Peyer's patch (tissue), 4 donors: ENCODE data around the gene TMEM209. TPM values are rescaled to one million over a fixed set of nuclear protein-coding genes. Genes with fewer than 3 reads are reported as not detected.

Source experiments
- DNase-seq, 3 donors: peaks; one replicate each; pipeline ENCODE4 v3.0.0-alpha.2; 2017 to 2019
- H3K27ac ChIP-seq, 4 donors: fragments of 200-600 bp; sonication (generic); one replicate each; pipeline ENCODE4 v1.5.1; 2016 to 2019
- H3K27me3 ChIP-seq, 2 donors: fragments of 200-600 bp; sonication (generic); one replicate each; pipeline ENCODE4 v1.5.1; 2019
- H3K36me3 ChIP-seq, 3 donors: fragments of 200-600 bp; sonication (generic); one replicate each; pipeline ENCODE4 v1.5.1; 2016 to 2019
- H3K4me1 ChIP-seq, 4 donors: fragments of 200-600 bp; sonication (generic); one replicate each; pipeline ENCODE4 v1.5.1; 2016 to 2019
- H3K4me3 ChIP-seq, 4 donors: fragments of 200-600 bp; sonication (generic); 1 replicate in 3 of 4; 2 replicates in 1 of 4; pipeline ENCODE4 v1.5.1; 2016 to 2019; ENCODE audit warnings: mild to moderate bottlenecking in 1 of 4
- H3K9me3 ChIP-seq, 4 donors: fragments of 200-600 bp; sonication (generic); one replicate each; pipeline ENCODE4 v1.5.1; 2016 to 2019; ENCODE audit warnings: mild to moderate bottlenecking in 1 of 4
- POLR2A ChIP-seq, 2 donors: fragments of 450-650 bp; IDR thresholded peaks; one replicate each; pipeline ENCODE4 v1.5.1; 2017; ENCODE audit warnings: antibody characterized with exemption in 2 of 2, mild to moderate bottlenecking in 2 of 2, moderate library complexity in 2 of 2
- total RNA-seq, 4 donors: library from RNA; depleted of rRNA; stranded (reverse); fragments of >200 nt; gene quantifications; one replicate each; pipeline ENCODE4 v1.1.0, GENCODE V29; 2016
- TF ChIP-seq, protein P1 (sequence below), 6 experiments: fragments of 450-650 bp in 4 of 6; fragments of 200-600 bp in 2 of 6; sonication (generic) in 1 of 6; IDR thresholded peaks; one replicate each; pipeline ENCODE4 v1.5.1; 2017 to 2019; ENCODE audit warnings: antibody characterized with exemption in 6 of 6, mild to moderate bottlenecking in 3 of 6, moderate library complexity in 1 of 6

TMEM209 gene
- total RNA-seq, 4 donors from 2014 or later, result 11.6 to 17.2 (median 15.4) TPM

DNA sequence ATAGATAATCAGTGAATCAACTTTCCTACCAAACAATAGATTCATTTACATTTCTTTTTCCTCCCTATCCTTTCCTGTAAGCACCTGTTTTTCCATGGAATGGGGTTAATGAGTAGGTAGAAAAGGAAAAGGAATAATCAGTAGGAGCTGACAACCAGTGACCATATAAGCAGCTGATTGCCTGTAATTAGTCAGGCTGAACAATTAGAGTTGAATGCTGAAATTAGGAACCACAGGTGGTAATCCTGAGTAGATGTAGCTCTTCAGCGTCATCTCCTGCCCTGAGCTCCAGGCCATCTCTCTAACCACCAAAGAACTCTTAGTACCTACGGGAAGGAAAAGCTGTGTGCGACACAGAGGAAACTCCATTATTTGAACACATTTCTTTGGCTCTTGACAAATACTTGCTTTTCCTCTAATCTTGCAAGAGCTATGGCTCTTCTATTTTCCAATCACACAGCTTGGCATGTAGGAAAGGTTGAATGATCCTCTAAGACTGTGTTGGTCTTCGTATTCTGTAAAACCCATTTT is 71.0 kb downstream of the TMEM209 start:
- H3K27ac ChIP-seq, result no peak overlapping the region
- no peaks in the 10 kb centered on the region for H3K9me3 ChIP-seq
- no peaks in the 10 kb centered on the region for H3K4me1 ChIP-seq
- no peaks in the 10 kb centered on the region for H3K27me3 ChIP-seq
- no peak overlapping the region for H3K4me3 ChIP-seq
- no peak for TF ChIP-seq POLR2A (IDR thresholded peaks at IDR 0.05)
- TF ChIP-seq, protein P1, sequence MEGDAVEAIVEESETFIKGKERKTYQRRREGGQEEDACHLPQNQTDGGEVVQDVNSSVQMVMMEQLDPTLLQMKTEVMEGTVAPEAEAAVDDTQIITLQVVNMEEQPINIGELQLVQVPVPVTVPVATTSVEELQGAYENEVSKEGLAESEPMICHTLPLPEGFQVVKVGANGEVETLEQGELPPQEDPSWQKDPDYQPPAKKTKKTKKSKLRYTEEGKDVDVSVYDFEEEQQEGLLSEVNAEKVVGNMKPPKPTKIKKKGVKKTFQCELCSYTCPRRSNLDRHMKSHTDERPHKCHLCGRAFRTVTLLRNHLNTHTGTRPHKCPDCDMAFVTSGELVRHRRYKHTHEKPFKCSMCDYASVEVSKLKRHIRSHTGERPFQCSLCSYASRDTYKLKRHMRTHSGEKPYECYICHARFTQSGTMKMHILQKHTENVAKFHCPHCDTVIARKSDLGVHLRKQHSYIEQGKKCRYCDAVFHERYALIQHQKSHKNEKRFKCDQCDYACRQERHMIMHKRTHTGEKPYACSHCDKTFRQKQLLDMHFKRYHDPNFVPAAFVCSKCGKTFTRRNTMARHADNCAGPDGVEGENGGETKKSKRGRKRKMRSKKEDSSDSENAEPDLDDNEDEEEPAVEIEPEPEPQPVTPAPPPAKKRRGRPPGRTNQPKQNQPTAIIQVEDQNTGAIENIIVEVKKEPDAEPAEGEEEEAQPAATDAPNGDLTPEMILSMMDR (IDR thresholded peaks at IDR 0.05), result no peak
- DNase-seq, result no peak
- peaks cover 0 to 42% (median 0%) of the 10 kb centered on the region in 3 donors for H3K36me3 ChIP-seq

GRCh38 chr7:130133029-130133782 is 72.0 kb downstream of the TMEM209 start:
- Histone ChIP-seq H3K4me1 (no peaks in the 10 kb centered on the region), H3K27me3 (no peaks in the 10 kb centered on the region), H3K9me3 (no peaks in the 10 kb centered on the region), H3K4me3 (no peak overlapping the region), H3K36me3 (peaks cover 0 to 46% (median 0%) of the 10 kb centered on the region in 3 donors), H3K27ac (no peak overlapping the region)
- DNase-seq, result no peak
- TF ChIP-seq, protein P1 (IDR thresholded peaks at IDR 0.05), result no peak
- TF ChIP-seq POLR2A (IDR thresholded peaks at IDR 0.05), result no peak

DNA sequence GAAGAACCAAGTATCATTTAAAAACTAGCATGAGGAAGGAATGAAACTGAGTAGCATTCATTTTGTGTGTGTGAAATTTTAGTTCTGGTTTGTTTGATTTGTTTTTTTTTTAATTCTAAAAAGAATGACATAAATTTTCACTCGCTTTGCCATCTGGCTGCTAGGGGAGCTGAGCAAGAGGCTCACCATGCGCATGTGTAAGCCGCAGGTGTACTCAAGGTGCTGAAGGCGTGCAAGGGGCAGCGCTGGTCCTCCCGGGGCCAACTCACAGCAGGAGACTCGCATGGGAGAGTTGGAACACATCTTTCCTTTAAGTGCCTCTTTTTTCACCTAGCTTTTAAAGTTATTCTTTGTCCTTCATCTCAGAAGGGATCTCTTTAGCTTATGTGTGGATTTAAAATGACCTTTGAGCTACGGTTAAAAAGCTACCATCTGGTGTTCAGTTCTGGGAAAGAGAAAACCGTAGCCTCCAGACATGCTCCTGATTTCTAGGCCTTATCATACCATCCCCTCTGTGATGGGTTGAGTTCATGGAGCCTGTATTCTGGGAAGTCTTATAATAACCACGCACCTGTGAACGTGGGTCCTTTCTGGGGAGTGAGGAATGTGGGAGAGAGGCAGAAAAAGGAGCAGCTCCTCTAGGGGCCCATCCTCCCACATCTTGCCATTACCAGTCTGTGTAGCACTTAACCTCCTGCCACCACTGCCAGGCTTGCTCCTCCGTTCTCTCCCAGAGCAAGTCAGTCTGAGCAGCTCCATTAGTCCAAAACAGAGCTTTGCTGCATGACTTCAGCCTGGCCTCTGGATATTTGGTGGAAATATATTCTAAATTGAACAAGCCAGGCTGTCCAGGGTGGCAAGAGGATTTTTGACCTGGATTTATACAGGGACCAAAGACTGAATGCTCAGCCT is 73.0 kb downstream of the TMEM209 start:
- peaks cover 0 to 38% (median 0%) of the 10 kb centered on the region in 3 donors for H3K36me3 ChIP-seq
- H3K27me3 ChIP-seq, result no peaks in the 10 kb centered on the region
- H3K4me1 ChIP-seq, result peaks cover 0 to 2% (median 0%) of the 10 kb centered on the region in 4 donors
- DNase-seq, result no peak
- no peaks in the 10 kb centered on the region for H3K9me3 ChIP-seq
- TF ChIP-seq POLR2A (IDR thresholded peaks at IDR 0.05), result no peak
- TF ChIP-seq, protein P1 (IDR thresholded peaks at IDR 0.05), result no peak
- no peak overlapping the region for H3K4me3 ChIP-seq
- H3K27ac ChIP-seq, result no peak overlapping the region

DNA sequence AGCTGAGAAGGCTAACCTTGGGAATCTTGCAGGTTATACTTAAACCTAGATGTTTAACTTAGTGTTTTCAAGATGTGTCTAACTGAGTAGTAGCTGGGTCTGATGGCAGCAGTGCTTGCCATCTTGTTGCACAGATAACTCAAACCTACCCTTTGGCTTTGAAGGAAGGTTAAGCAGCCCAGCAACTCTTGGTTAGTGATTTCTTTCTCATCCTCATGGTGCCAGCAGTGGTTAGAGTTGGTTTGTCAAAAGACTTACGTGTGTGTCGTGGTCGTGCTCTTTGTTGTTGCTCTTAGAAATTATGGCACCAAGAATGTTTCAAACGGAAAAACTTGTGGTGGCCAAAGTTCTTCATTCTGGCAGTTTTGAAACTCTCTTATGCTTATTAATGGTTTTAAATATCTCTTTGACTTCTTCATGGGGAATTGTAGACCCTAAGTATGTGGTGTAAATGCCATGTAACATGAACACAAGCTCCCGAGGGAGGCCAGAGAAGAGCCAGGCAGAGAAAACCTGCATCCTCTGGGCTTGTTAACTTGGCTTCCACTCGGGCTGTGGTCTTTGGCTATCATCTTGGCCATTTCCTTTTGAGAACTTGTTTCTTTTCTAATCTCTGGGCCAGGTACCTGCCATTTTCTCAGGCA is 73.9 kb downstream of the TMEM209 start:
- no peaks in the 10 kb centered on the region for H3K9me3 ChIP-seq
- no peaks in the 10 kb centered on the region for H3K27me3 ChIP-seq
- H3K27ac ChIP-seq, result no peak overlapping the region
- no peak for DNase-seq
- TF ChIP-seq POLR2A (IDR thresholded peaks at IDR 0.05), result no peak
- TF ChIP-seq, protein P1 (IDR thresholded peaks at IDR 0.05), result no peak
- H3K36me3 ChIP-seq, result peaks cover 0 to 43% (median 0%) of the 10 kb centered on the region in 3 donors
- H3K4me1 ChIP-seq, result peaks cover 0 to 7% (median 0%) of the 10 kb centered on the region in 4 donors
- H3K4me3 ChIP-seq, result no peak overlapping the region

- Histone ChIP-seq H3K4me1 (peaks cover 0 to 7% (median 0%) of the 10 kb centered on the region in 4 donors), H3K9me3 (no peaks in the 10 kb centered on the region), H3K27ac (no peak overlapping the region), H3K27me3 (no peaks in the 10 kb centered on the region), H3K36me3 (peaks cover 0 to 61% (median 0%) of the 10 kb centered on the region in 3 donors), H3K4me3 (no peak overlapping the region)
- TF ChIP-seq, protein P1 (IDR thresholded peaks at IDR 0.05), result no peak
- no peak for TF ChIP-seq POLR2A (IDR thresholded peaks at IDR 0.05)
- no peak for DNase-seq
Observed at GRCh38 chr7:130129011-130129411, 76.2 kb downstream of the TMEM209 start.
